H9 (cell line): Measurements from ENCODE around the gene TRUB1. TPM values are rescaled to one million over a fixed set of nuclear protein-coding genes. Genes with fewer than 3 reads are reported as not detected.

ENCODE experiments used
- DNase-seq: peaks from one replicate; pipeline ENCODE4 v3.0.0-alpha.2; 2017
- H2AFZ ChIP-seq: one replicate; pipeline ENCODE4 v1.6.1; 2013; ENCODE audit warnings: mild to moderate bottlenecking, low read length, control low read depth, moderate library complexity
- H2AK5ac ChIP-seq: 2 replicates; pipeline ENCODE4 v1.6.1; 2013; ENCODE audit warnings: low read length, control low read depth, mixed read lengths; ENCODE audit not compliant: insufficient read length
- H2BK120ac ChIP-seq: one replicate; pipeline ENCODE4 v1.6.1; 2013; ENCODE audit warnings: low read depth, mild to moderate bottlenecking, low read length, control low read depth, inconsistent platforms; ENCODE audit not compliant: poor library complexity, severe bottlenecking
- H2BK12ac ChIP-seq: 2 replicates; pipeline ENCODE4 v1.6.1; 2013; ENCODE audit warnings: low read length, control low read depth, mixed read lengths, low read depth; ENCODE audit not compliant: insufficient read length
- H2BK15ac ChIP-seq: 2 replicates; pipeline ENCODE4 v1.6.1; 2013; ENCODE audit warnings: low read depth, low read length, control low read depth
- H2BK20ac ChIP-seq: one replicate; pipeline ENCODE4 v1.6.1; 2013; ENCODE audit warnings: low read depth, mild to moderate bottlenecking, low read length, control low read depth, inconsistent platforms; ENCODE audit not compliant: poor library complexity, severe bottlenecking
- H2BK5ac ChIP-seq: 2 replicates; pipeline ENCODE4 v1.6.1; 2013; ENCODE audit warnings: low read length, control low read depth, mixed read lengths; ENCODE audit not compliant: insufficient read length
- H3K14ac ChIP-seq: 2 replicates; pipeline ENCODE4 v1.6.1; 2013; ENCODE audit warnings: low read length, control low read depth; ENCODE audit not compliant: insufficient read depth
- H3K18ac ChIP-seq: 2 replicates; pipeline ENCODE4 v1.6.1; 2013; ENCODE audit warnings: low read depth, mild to moderate bottlenecking, mixed read lengths, low read length, control low read depth; ENCODE audit not compliant: insufficient read length
- H3K23ac ChIP-seq: 2 replicates; pipeline ENCODE4 v1.6.1; 2013; ENCODE audit warnings: low read length, control low read depth, mixed read lengths, low read depth; ENCODE audit not compliant: insufficient read length
- H3K23me2 ChIP-seq: 2 replicates; pipeline ENCODE4 v1.6.1; 2013; ENCODE audit warnings: low read depth, mild to moderate bottlenecking, mixed read lengths, low read length, control low read depth; ENCODE audit not compliant: insufficient read length, poor library complexity, severe bottlenecking
- H3K27ac ChIP-seq: 2 replicates; pipeline ENCODE4 v1.5.1; 2013; ENCODE audit warnings: low read length, control low read depth, mixed read lengths, low read depth; ENCODE audit not compliant: insufficient read length
- H3K27me3 ChIP-seq: 2 replicates; pipeline ENCODE4 v1.6.1; 2013; ENCODE audit warnings: low read length, control low read depth, inconsistent platforms; ENCODE audit not compliant: insufficient read depth
- H3K4ac ChIP-seq: 2 replicates; pipeline ENCODE4 v1.6.1; 2013; ENCODE audit warnings: low read depth, mild to moderate bottlenecking, control low read depth, inconsistent platforms, low read length, moderate library complexity
- H3K4me1 ChIP-seq: 2 replicates; pipeline ENCODE4 v1.6.1; 2013; ENCODE audit warnings: low read length, control low read depth, inconsistent platforms; ENCODE audit not compliant: insufficient read depth
- H3K4me2 ChIP-seq: 2 replicates; pipeline ENCODE4 v1.6.1; 2013; ENCODE audit warnings: low read length, control low read depth, mixed read lengths; ENCODE audit not compliant: insufficient read length, insufficient read depth
- H3K56ac ChIP-seq: 2 replicates; pipeline ENCODE4 v1.6.1; 2013; ENCODE audit warnings: low read depth, mild to moderate bottlenecking, mixed read lengths, low read length, control low read depth; ENCODE audit not compliant: insufficient read length
- H3K79me1 ChIP-seq: 2 replicates; pipeline ENCODE4 v1.6.1; 2013; ENCODE audit warnings: low read depth, mild to moderate bottlenecking, moderate library complexity, low read length, control low read depth, inconsistent platforms; ENCODE audit not compliant: insufficient read depth, poor library complexity, severe bottlenecking
- H3K79me2 ChIP-seq: 2 replicates; pipeline ENCODE4 v1.6.1; 2013; ENCODE audit warnings: low read length, control low read depth, inconsistent platforms; ENCODE audit not compliant: insufficient read depth
- H3K9ac ChIP-seq: 2 replicates; pipeline ENCODE4 v1.6.1; 2013; ENCODE audit warnings: low read length, control low read depth, mixed read lengths; ENCODE audit not compliant: insufficient read length; ENCODE audit errors: extremely low read depth
- H3K9me3 ChIP-seq: one replicate; pipeline ENCODE4 v1.6.1; 2013; ENCODE audit warnings: low read depth, low read length, inconsistent platforms; ENCODE audit not compliant: control insufficient read depth
- H3T11ph ChIP-seq: one replicate; pipeline ENCODE4 v1.6.1; 2013; ENCODE audit warnings: mild to moderate bottlenecking, low read length, control low read depth, inconsistent platforms
- H4K20me1 ChIP-seq: one replicate; pipeline ENCODE4 v1.6.1; 2013; ENCODE audit not compliant: control insufficient read depth, insufficient read length, insufficient read depth
- H4K5ac ChIP-seq: 2 replicates; pipeline ENCODE4 v1.6.1; 2013; ENCODE audit warnings: low read depth, mild to moderate bottlenecking, mixed read lengths, low read length, control low read depth; ENCODE audit not compliant: insufficient read length
- H4K8ac ChIP-seq: replicated peaks from 2 replicates; pipeline ENCODE4 v1.6.1; 2013; ENCODE audit warnings: low read length, control low read depth, mixed read lengths, low read depth; ENCODE audit not compliant: insufficient read length
- H4K91ac ChIP-seq: 2 replicates; pipeline ENCODE4 v1.6.1; 2013; ENCODE audit warnings: low read depth, mild to moderate bottlenecking, moderate library complexity, mixed read lengths, low read length, control low read depth; ENCODE audit not compliant: insufficient read length
- H3K27ac Mint-ChIP-seq, 3 experiments: 2 replicates in 2 of 3; 3 replicates in 1 of 3; pipeline ENCODE4 v1.8.0; 2020 to 2021; ENCODE audit warnings: mixed read lengths in 3 of 3, mild to moderate bottlenecking in 1 of 3, moderate library complexity in 1 of 3
- H3K27me3 Mint-ChIP-seq: 2 replicates; pipeline ENCODE4 v1.8.0; 2021; ENCODE audit warnings: low read depth, mild to moderate bottlenecking, moderate library complexity, mixed read lengths
- H3K36me3 Mint-ChIP-seq, 3 experiments: 2 replicates in 2 of 3; 3 replicates in 1 of 3; pipeline ENCODE4 v1.8.0; 2020 to 2021; ENCODE audit warnings: low read depth in 3 of 3, mixed read lengths in 3 of 3; ENCODE audit not compliant: insufficient read depth in 1 of 3
- H3K4me1 Mint-ChIP-seq, 2 experiments: 2 replicates each; pipeline ENCODE4 v1.8.0; 2020; ENCODE audit warnings: mixed read lengths in 2 of 2
- H3K4me3 Mint-ChIP-seq, 2 experiments: 2 replicates in 1 of 2; 3 replicates in 1 of 2; pipeline ENCODE4 v1.8.0; 2020 to 2021; ENCODE audit warnings: mild to moderate bottlenecking in 2 of 2, mixed read lengths in 2 of 2, moderate library complexity in 1 of 2
- H3K9me3 Mint-ChIP-seq, 2 experiments: 2 replicates in 1 of 2; 3 replicates in 1 of 2; pipeline ENCODE4 v1.8.0; 2020; ENCODE audit warnings: mild to moderate bottlenecking in 2 of 2, mixed read lengths in 2 of 2, moderate library complexity in 1 of 2
- CTCF ChIP-seq: fragments of 200-600 bp; sonication (generic); conservative IDR thresholded peaks from 3 replicates; pipeline ENCODE4 v1.8.0; 2021; ENCODE audit warnings: antibody characterized with exemption, mild to moderate bottlenecking
- WGBS: extraction: QIAGEN DNeasy Blood & Tissue Kit; methylation state at CpG from one replicate; pipeline ENCODE4 v1.1.7; 2013; ENCODE audit warnings: missing lambda C conversion rate, low lambda C conversion rate, mixed read lengths; ENCODE audit not compliant: insufficient read length; ENCODE audit errors: extremely low coverage; 5-methylcytosine and 5-hydroxymethylcytosine counted together
- total RNA-seq: library from RNA; stranded (reverse); gene quantifications from 2 replicates; pipeline ENCODE4 v1.2.1, GENCODE V29; 2021

TRUB1 gene
- total RNA-seq, 1 experiment from 2014 or later = 20.6 TPM

GRCh38 chr10:114900658-114901057 is 37.3 kb upstream of the TRUB1 start:
- H3K18ac ChIP-seq = peak overlapping the region; percentile 34
- H2BK15ac ChIP-seq = no peak overlapping the region
- no peak for TF ChIP-seq CTCF
- no peak overlapping the region for H2BK20ac ChIP-seq
- H3K4me1 Mint-ChIP-seq = peaks cover 17 to 19% of the 10 kb centered on the region in 2 experiments
- no peak overlapping the region for H4K91ac ChIP-seq
- no peak overlapping the region for H3K4me2 ChIP-seq
- H3K9me3 Mint-ChIP-seq = no peaks in the 10 kb centered on the region
- no peak overlapping the region for H4K8ac ChIP-seq
- no peak overlapping the region for H3K9ac ChIP-seq
- H3K27me3 ChIP-seq = no peaks in the 10 kb centered on the region
- H3T11ph ChIP-seq = no peak overlapping the region
- no peaks in the 10 kb centered on the region; the same call in 1 of the 2 replicates for H3K4me1 ChIP-seq
- H2BK5ac ChIP-seq = no peak overlapping the region
- no peak overlapping the region for H2AK5ac ChIP-seq
- H3K27me3 Mint-ChIP-seq = no peaks in the 10 kb centered on the region
- H3K36me3 Mint-ChIP-seq = no peaks in the 10 kb centered on the region
- no peak overlapping the region for H4K5ac ChIP-seq
- H2BK120ac ChIP-seq = no peak overlapping the region
- H3K27ac Mint-ChIP-seq = no peak overlapping the region
- H3K56ac ChIP-seq = no peak overlapping the region
- no peak overlapping the region for H3K4me3 Mint-ChIP-seq
- H2BK12ac ChIP-seq = no peak overlapping the region
- H3K79me1 ChIP-seq = no peaks in the 10 kb centered on the region
- no peak overlapping the region for H2AFZ ChIP-seq
- H3K23me2 ChIP-seq = no peaks in the 10 kb centered on the region
- H3K23ac ChIP-seq = no peak overlapping the region
- DNase-seq = no peak
- H4K20me1 ChIP-seq = no peaks in the 10 kb centered on the region
- H3K9me3 ChIP-seq = no peaks in the 10 kb centered on the region
- H3K4ac ChIP-seq = no peak overlapping the region
- no peaks in the 10 kb centered on the region for H3K79me2 ChIP-seq
- H3K27ac ChIP-seq = no peak overlapping the region
- no CpG with 5 or more reads among the region's 12 CpGs for WGBS
- H3K14ac ChIP-seq = no peak overlapping the region
